SW480 (cell line): ENCODE measurements around the gene ATAD2B.

Source experiments
- DNase-seq: peaks from one replicate; pipeline ENCODE4 v3.0.0-alpha.2; 2016; ENCODE audit warnings: low spot score

The ATAD2B gene

GRCh38 chr2:23912054-23912453 lies 14.9 kb downstream of the ATAD2B start:
- DNase-seq: no peak

- DNase-seq: no peak
Observed at GRCh38 chr2:23905155-23905554, 21.8 kb downstream of the ATAD2B start.

GRCh38 chr2:23904692-23905091 lies 22.2 kb downstream of the ATAD2B start:
- no peak for DNase-seq

- no peak for DNase-seq
Observed at GRCh38 chr2:23904215-23904614, 22.7 kb downstream of the ATAD2B start.

- no peak for DNase-seq
Observed at GRCh38 chr2:23903034-23903433, 23.9 kb downstream of the ATAD2B start.

- DNase-seq: no peak
Observed at GRCh38 chr2:23901966-23902846, 24.7 kb downstream of the ATAD2B start.

GRCh38 chr2:23900541-23901322 lies 26.2 kb downstream of the ATAD2B start:
- DNase-seq: peak; percentile 40

- DNase-seq: no peak
Observed at GRCh38 chr2:23900133-23900532, 26.8 kb downstream of the ATAD2B start.

GRCh38 chr2:23871206-23871605 lies 55.7 kb downstream of the ATAD2B start:
- DNase-seq: no peak

GRCh38 chr2:23867449-23867848 lies 59.5 kb downstream of the ATAD2B start:
- no peak for DNase-seq

GRCh38 chr2:23862716-23863426 lies 64.1 kb downstream of the ATAD2B start:
- no peak for DNase-seq

- DNase-seq: no peak
Observed at GRCh38 chr2:23861952-23862351, 65.0 kb downstream of the ATAD2B start.

- DNase-seq: no peak
Observed at GRCh38 chr2:23859983-23860382, 66.9 kb downstream of the ATAD2B start.

- DNase-seq: no peak
Observed at GRCh38 chr2:23859234-23859633, 67.7 kb downstream of the ATAD2B start.

- DNase-seq: no peak
Observed at GRCh38 chr2:23850564-23851256, 76.2 kb downstream of the ATAD2B start.

GRCh38 chr2:23844905-23845304 lies 82.0 kb downstream of the ATAD2B start:
- no peak for DNase-seq

- peak; percentile 39 for DNase-seq
Observed at GRCh38 chr2:23843051-23843976, 83.6 kb downstream of the ATAD2B start.

- DNase-seq: no peak
Observed at GRCh38 chr2:23839919-23840578, 86.9 kb downstream of the ATAD2B start.

- no peak for DNase-seq
Observed at GRCh38 chr2:23838996-23839395, 87.9 kb downstream of the ATAD2B start.

GRCh38 chr2:23838581-23838980 lies 88.3 kb downstream of the ATAD2B start:
- DNase-seq: no peak
